ENCODE results near the gene ZIK1.

DNA sequence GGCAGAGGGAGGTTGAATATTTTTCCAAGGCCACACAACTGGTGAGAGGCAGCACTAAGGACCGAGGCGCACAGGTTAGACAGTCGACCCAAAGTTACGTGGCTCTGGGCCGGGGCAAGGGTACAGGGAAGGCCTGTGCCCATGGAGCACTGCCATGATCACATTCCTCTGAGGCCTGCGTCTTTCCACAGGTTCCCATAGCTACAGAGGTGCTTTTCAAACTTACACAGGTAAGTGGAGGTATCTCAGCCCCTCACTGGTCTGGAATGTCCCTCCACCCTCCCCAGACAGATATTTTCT, 49.8 kb downstream of the ZIK1 start:
- TF ChIP-seq, protein P1, sequence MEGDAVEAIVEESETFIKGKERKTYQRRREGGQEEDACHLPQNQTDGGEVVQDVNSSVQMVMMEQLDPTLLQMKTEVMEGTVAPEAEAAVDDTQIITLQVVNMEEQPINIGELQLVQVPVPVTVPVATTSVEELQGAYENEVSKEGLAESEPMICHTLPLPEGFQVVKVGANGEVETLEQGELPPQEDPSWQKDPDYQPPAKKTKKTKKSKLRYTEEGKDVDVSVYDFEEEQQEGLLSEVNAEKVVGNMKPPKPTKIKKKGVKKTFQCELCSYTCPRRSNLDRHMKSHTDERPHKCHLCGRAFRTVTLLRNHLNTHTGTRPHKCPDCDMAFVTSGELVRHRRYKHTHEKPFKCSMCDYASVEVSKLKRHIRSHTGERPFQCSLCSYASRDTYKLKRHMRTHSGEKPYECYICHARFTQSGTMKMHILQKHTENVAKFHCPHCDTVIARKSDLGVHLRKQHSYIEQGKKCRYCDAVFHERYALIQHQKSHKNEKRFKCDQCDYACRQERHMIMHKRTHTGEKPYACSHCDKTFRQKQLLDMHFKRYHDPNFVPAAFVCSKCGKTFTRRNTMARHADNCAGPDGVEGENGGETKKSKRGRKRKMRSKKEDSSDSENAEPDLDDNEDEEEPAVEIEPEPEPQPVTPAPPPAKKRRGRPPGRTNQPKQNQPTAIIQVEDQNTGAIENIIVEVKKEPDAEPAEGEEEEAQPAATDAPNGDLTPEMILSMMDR (IDR thresholded peaks at IDR 0.05; ENCODE audit: extremely low read depth in 1 of 2, insufficient read depth in 1 of 2, low read depth in 1 of 2, low read length in 2 of 2): no peak
- TF ChIP-seq JUN (IDR thresholded peaks at IDR 0.05; ENCODE audit: borderline replicate concordance, insufficient read depth, insufficient read length, low read depth) (no peak), POLR2A (IDR thresholded peaks at IDR 0.05; ENCODE audit: low read depth, low read length) (no peak)
